HepG2 (cell line): ENCODE data around the gene CYTH1. TPM values are rescaled to one million over a fixed set of nuclear protein-coding genes. Genes with fewer than 3 reads are reported as not detected.

ENCODE experiments used
- ATF4 ChIP-seq, 2 experiments: fragments of 450-650 bp in 1 of 2; sonication (generic) in 1 of 2; formaldehyde crosslinking; IDR thresholded peaks; 2 replicates each; pipeline versions ENCODE4 v1.5.0 to v1.8.0; 2020 to 2022; ENCODE audit warnings: mild to moderate bottlenecking in 1 of 2, missing genetic modification reagents in 1 of 2
- HMG20A ChIP-seq: IDR thresholded peaks from 2 replicates; pipeline ENCODE4 v1.6.1; 2016; ENCODE audit warnings: borderline replicate concordance
- IRF2 ChIP-seq: IDR thresholded peaks from 2 replicates; pipeline ENCODE4 v1.6.1; 2018; ENCODE audit warnings: missing genetic modification reagents, missing compliant biosample characterization
- MIER2 ChIP-seq: IDR thresholded peaks from 2 replicates; pipeline ENCODE4 v1.6.1; 2016; ENCODE audit warnings: missing biosample characterization, missing genetic modification reagents
- MTA1 ChIP-seq: sonication (generic); formaldehyde crosslinking; IDR thresholded peaks from 2 replicates; pipeline ENCODE4 v1.4.0; 2020; ENCODE audit warnings: missing genetic modification reagents, mild to moderate bottlenecking, borderline replicate concordance
- NFKB2 ChIP-seq: sonication (generic); formaldehyde crosslinking; IDR thresholded peaks from 2 replicates; pipeline ENCODE4 v1.4.0; 2020; ENCODE audit warnings: missing genetic modification reagents, borderline replicate concordance
- PRDM10 ChIP-seq: sonication (generic); formaldehyde crosslinking; IDR thresholded peaks from 2 replicates; pipeline ENCODE4 v1.4.0; 2020; ENCODE audit warnings: low read depth, missing genetic modification reagents
- ZBTB33 ChIP-seq: sonication (generic); formaldehyde crosslinking; IDR thresholded peaks from 2 replicates; pipeline ENCODE4 v1.4.0; 2020; ENCODE audit warnings: missing genetic modification reagents
- ZBTB7A ChIP-seq: sonication (generic); formaldehyde crosslinking; IDR thresholded peaks from 2 replicates; pipeline ENCODE4 v1.8.0; 2022; ENCODE audit warnings: mild to moderate bottlenecking, missing genetic modification reagents
- ZFP1 ChIP-seq: IDR thresholded peaks from 2 replicates; pipeline ENCODE4 v1.6.1; 2016
- ZNF362 ChIP-seq: sonication (generic); formaldehyde crosslinking; IDR thresholded peaks from 2 replicates; pipeline ENCODE4 v1.4.0; 2020; ENCODE audit warnings: missing genetic modification reagents, mild to moderate bottlenecking, borderline replicate concordance
- ZNF383 ChIP-seq: sonication (generic); formaldehyde crosslinking; IDR thresholded peaks from 2 replicates; pipeline ENCODE4 v1.4.0; 2020; ENCODE audit warnings: missing genetic modification reagents, mild to moderate bottlenecking, borderline replicate concordance
- ZNF550 ChIP-seq: sonication (generic); formaldehyde crosslinking; IDR thresholded peaks from 2 replicates; pipeline ENCODE4 v1.4.0; 2020; ENCODE audit warnings: mild to moderate bottlenecking, missing genetic modification reagents, borderline replicate concordance
- ZNF580 ChIP-seq: IDR thresholded peaks from 2 replicates; pipeline ENCODE4 v1.6.1; 2016; ENCODE audit warnings: low read depth, borderline replicate concordance
- ZNF605 ChIP-seq: sonication (generic); formaldehyde crosslinking; IDR thresholded peaks from 2 replicates; pipeline ENCODE4 v1.8.0; 2022; ENCODE audit warnings: mild to moderate bottlenecking, missing genetic modification reagents
- ZNF639 ChIP-seq: conservative IDR thresholded peaks from 2 replicates; pipeline ENCODE4 v1.6.1; 2018; ENCODE audit warnings: missing genetic modification reagents
- ZSCAN5A ChIP-seq: sonication (generic); formaldehyde crosslinking; IDR thresholded peaks from 2 replicates; pipeline ENCODE4 v1.8.0; 2022; ENCODE audit warnings: mild to moderate bottlenecking, missing genetic modification reagents, borderline replicate concordance
- polyA plus RNA-seq, 8 experiments: library from polyadenylated mRNA; depleted of rRNA in 3 of 8; stranded (reverse) in 7 of 8; unstranded in 1 of 8; fragments of >200 nt; fragmentation: Illumina TruSeq in 4 of 8; extraction: Trizol in 4 of 8; gene quantifications; 2 replicates each; pipeline versions ENCODE4 v1.2.1 to v1.2.3, GENCODE V29; 2011 to 2016; ENCODE audit warnings: low read depth in 4 of 8, missing spikeins in 1 of 8, mixed read lengths in 1 of 8; ENCODE audit not compliant: insufficient read depth in 1 of 8
- total RNA-seq, 5 experiments: library from RNA; depleted of rRNA; stranded (reverse); fragments of >200 nt; fragmentation: Illumina TruSeq; extraction: Trizol; gene quantifications; 2 replicates each; pipeline ENCODE4 v1.2.3, GENCODE V29; 2016; ENCODE audit warnings: low read depth in 1 of 5

Gene CYTH1
- total and polyA plus RNA-seq, 2 of the 13 experiments (the other 11 are each of a cell fraction or from before 2014, with no cell fraction given) = 20.1 to 48.9 TPM

- 0 out of 2 replicates have a peak, but pooled peaks have one; percentile 38 for TF ChIP-seq MIER2 (CRISPR knock-in tag)
- TF ChIP-seq ZFP1 (CRISPR knock-in tag) = no peak
- peak; percentile 26; the same call in 1 of the 2 replicates for TF ChIP-seq ZNF362 (CRISPR knock-in tag)
- peak; percentile 51; the same call in 1 of the 2 replicates for TF ChIP-seq ZSCAN5A (CRISPR knock-in tag)
- TF ChIP-seq ZNF383 (CRISPR knock-in tag) = 0 out of 2 replicates have a peak, but pooled peaks have one; percentile 45
- TF ChIP-seq NFKB2 = peak; percentile 60; the same call in 1 of the 2 replicates
- peak; percentile 39; the same call in 1 of the 2 replicates for TF ChIP-seq ZBTB7A (CRISPR knock-in tag)
- peak; percentile 80 for TF ChIP-seq PRDM10 (CRISPR knock-in tag)
- no peak; the same call in 1 of the 2 replicates for TF ChIP-seq ZNF550
- TF ChIP-seq ZNF605 (CRISPR knock-in tag) = peak; percentile 57
- TF ChIP-seq ZNF639 (CRISPR knock-in tag) = peak; percentile 35; the same call in 1 of the 2 replicates
- peak; percentile 97 for TF ChIP-seq MTA1 (CRISPR knock-in tag)
- TF ChIP-seq IRF2 (CRISPR knock-in tag) = peak; percentile 65; the same call in 1 of the 2 replicates
- TF ChIP-seq ATF4 (CRISPR knock-in tag; IDR thresholded peaks at IDR 0.05) = 0 out of 4 replicates have a peak, but pooled peaks of 1 of the 2 experiments have one; percentile 21
- peak; percentile 58; the same call in 1 of the 2 replicates for TF ChIP-seq HMG20A (CRISPR knock-in tag)
- TF ChIP-seq ZNF580 (CRISPR knock-in tag) = peak; percentile 62; the same call in 1 of the 2 replicates
- peak; percentile 43; the same call in 1 of the 2 replicates for TF ChIP-seq ZBTB33 (CRISPR knock-in tag)
Observed at GRCh38 chr17:78748730-78749317, 33.2 kb downstream of the CYTH1 start (continued).
